ENCODE measurements around the gene MBNL1.
"Not testable (repeated sequence)": the region's sequence is repeated elsewhere in the genome, so short reads cannot be mapped to it uniquely, and the experiment has no call there.

- not testable (repeated sequence) for TF ChIP-seq CTCF (IDR thresholded peaks at IDR 0.05 in 2 of 3, conservative IDR thresholded peaks at IDR 0.05 in 1 of 3; ENCODE audit: borderline replicate concordance in 1 of 3, insufficient read depth in 1 of 3, low read depth in 2 of 3, low read length in 2 of 3); ZFX (IDR thresholded peaks at IDR 0.05); POLR2A (IDR thresholded peaks at IDR 0.05; ENCODE audit: borderline replicate concordance, extremely low read depth, insufficient read depth, insufficient read length); RAD21 (IDR thresholded peaks at IDR 0.05; ENCODE audit: low read depth); POLR2AphosphoS5 (IDR thresholded peaks at IDR 0.05; ENCODE audit: low read depth, low read length)
These were observed 166.5 kb downstream of the MBNL1 start for GRCh38 chr3:152435210-152435609.
